Body of pancreas (tissue), 4 donors: ENCODE data around the gene CLNK.

ENCODE experiments used
- POLR2A ChIP-seq, 3 donors: fragments of 450-650 bp; IDR thresholded peaks; one replicate each; pipeline ENCODE4 v1.6.1; 2016; ENCODE audit warnings: antibody characterized with exemption in 3 of 3, mild to moderate bottlenecking in 2 of 3
- TF ChIP-seq, protein P1 (sequence below), 7 experiments: fragments of 450-650 bp in 4 of 7; fragments of 200-600 bp in 3 of 7; sonication (generic) in 3 of 7; IDR thresholded peaks; one replicate each; pipeline ENCODE4 v1.5.1; 2016 to 2019; ENCODE audit warnings: antibody characterized with exemption in 7 of 7

DNA sequence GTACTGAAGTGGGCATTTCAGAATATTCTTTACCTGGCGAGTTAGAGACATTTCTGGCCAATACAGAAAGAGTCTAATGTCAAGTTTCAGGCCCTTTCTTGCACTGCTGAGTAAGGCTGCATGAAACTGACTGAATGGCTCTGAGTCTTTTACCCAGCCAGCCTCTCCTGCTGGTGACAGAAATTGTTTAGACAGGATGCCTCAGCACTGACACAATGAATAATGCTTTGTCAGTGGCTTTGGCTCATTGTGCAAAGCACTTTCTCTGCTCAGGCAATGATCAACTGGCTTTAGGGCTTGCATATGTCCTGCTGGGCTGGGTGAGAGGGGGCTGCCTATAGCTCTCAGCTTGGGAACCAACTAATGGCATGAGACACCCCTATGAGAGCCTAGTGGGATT lies 45.5 kb downstream of the CLNK start:
- TF ChIP-seq, protein P1, sequence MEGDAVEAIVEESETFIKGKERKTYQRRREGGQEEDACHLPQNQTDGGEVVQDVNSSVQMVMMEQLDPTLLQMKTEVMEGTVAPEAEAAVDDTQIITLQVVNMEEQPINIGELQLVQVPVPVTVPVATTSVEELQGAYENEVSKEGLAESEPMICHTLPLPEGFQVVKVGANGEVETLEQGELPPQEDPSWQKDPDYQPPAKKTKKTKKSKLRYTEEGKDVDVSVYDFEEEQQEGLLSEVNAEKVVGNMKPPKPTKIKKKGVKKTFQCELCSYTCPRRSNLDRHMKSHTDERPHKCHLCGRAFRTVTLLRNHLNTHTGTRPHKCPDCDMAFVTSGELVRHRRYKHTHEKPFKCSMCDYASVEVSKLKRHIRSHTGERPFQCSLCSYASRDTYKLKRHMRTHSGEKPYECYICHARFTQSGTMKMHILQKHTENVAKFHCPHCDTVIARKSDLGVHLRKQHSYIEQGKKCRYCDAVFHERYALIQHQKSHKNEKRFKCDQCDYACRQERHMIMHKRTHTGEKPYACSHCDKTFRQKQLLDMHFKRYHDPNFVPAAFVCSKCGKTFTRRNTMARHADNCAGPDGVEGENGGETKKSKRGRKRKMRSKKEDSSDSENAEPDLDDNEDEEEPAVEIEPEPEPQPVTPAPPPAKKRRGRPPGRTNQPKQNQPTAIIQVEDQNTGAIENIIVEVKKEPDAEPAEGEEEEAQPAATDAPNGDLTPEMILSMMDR (IDR thresholded peaks at IDR 0.05), result no peak
- TF ChIP-seq POLR2A (IDR thresholded peaks at IDR 0.05), result no peak
